ENCODE measurements around the gene RHEBL1.

Gene RHEBL1

DNA sequence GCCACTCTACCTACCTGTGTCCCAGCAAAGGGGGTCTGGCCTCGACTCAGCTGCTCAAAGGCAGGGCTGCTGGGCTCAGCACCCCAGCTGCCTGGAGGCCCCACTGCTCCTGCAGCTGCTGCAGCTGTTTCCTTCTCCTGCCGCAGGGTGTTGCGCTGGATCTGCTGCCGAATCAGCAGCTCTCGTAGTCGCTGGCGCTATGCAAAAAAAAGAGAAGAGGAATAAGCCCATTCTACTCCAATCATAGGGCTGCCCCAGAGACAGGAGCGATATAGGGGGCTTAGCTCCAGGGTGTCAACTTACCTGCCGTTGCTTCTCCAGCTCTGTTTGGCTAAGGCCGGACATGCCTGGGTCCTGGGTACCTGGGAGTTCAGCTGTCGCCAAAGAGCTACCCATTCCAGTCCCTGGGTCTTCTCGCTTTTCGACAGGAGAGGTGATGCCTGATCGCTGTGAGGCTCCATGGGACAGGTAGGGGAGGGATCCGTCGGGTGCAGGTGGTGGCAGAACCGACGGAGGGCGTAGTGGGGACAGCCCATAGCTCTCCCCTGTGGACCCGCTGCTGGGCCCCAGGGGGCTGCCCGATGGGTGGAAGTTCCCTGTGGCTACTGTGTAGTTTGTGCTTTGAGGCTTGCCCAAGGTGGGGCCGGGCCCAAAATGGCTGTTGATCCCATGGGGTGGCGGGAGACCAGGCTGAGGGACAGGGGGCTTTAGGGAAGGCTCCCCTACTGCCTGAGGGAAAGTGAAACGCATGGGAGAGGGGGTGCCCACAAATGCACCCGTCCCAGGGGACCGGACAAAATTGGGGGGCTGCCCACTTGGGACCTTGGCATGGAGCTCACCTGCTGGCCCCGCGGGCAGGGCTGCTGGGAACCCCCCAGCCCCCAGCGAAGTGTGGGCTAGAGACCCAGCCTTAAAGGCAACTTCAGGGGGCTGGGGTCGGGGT is 30.1 kb downstream of the RHEBL1 start:
- in situ Hi-C loops (cut with MboI; ENCODE audit: low sequenced_read_pairs), result no loop called here

GRCh38 chr12:49038291-49038955 is 31.4 kb downstream of the RHEBL1 start:
- in situ Hi-C loops (cut with MboI; ENCODE audit: low sequenced_read_pairs), result no loop called here

GRCh38 chr12:49037947-49038237 is 31.9 kb downstream of the RHEBL1 start:
- in situ Hi-C loops (cut with MboI; ENCODE audit: low sequenced_read_pairs), result no loop called here

- in situ Hi-C loops (cut with MboI; ENCODE audit: low sequenced_read_pairs), result no loop called here
These were observed 32.5 kb downstream of the RHEBL1 start for GRCh38 chr12:49037111-49037946.

GRCh38 chr12:49036029-49036428 is 33.8 kb downstream of the RHEBL1 start:
- in situ Hi-C loops (cut with MboI; ENCODE audit: low sequenced_read_pairs), result no loop called here

DNA sequence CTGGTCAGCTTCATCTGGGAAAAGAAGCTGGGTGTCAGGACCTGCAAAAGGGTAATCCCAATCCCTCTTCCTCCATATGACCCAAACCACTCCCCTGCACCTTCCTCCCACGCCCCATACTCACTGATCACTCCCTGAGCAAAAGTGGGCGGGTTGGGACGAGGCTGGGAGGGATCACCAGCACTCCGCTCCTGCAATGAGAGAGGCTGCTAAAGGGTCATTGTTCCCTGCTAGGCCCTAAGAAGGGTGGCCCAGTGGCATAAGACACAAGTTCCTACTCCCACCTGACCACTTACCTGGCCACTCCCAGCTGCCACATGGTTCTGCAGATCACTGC is 35.5 kb downstream of the RHEBL1 start:
- in situ Hi-C loops (cut with MboI; ENCODE audit: low sequenced_read_pairs), result no loop called here

GRCh38 chr12:49033611-49034285 is 36.0 kb downstream of the RHEBL1 start:
- in situ Hi-C loops (cut with MboI; ENCODE audit: low sequenced_read_pairs), result no loop called here

- in situ Hi-C loops (cut with MboI; ENCODE audit: low sequenced_read_pairs), result no loop called here
These were observed 36.9 kb downstream of the RHEBL1 start for GRCh38 chr12:49032679-49033447.

- in situ Hi-C loops (cut with MboI; ENCODE audit: low sequenced_read_pairs), result no loop called here
These were observed 37.5 kb downstream of the RHEBL1 start for GRCh38 chr12:49032276-49032675.

- in situ Hi-C loops (cut with MboI; ENCODE audit: low sequenced_read_pairs), result no loop called here
These were observed 38.1 kb downstream of the RHEBL1 start for GRCh38 chr12:49031573-49032161.

DNA sequence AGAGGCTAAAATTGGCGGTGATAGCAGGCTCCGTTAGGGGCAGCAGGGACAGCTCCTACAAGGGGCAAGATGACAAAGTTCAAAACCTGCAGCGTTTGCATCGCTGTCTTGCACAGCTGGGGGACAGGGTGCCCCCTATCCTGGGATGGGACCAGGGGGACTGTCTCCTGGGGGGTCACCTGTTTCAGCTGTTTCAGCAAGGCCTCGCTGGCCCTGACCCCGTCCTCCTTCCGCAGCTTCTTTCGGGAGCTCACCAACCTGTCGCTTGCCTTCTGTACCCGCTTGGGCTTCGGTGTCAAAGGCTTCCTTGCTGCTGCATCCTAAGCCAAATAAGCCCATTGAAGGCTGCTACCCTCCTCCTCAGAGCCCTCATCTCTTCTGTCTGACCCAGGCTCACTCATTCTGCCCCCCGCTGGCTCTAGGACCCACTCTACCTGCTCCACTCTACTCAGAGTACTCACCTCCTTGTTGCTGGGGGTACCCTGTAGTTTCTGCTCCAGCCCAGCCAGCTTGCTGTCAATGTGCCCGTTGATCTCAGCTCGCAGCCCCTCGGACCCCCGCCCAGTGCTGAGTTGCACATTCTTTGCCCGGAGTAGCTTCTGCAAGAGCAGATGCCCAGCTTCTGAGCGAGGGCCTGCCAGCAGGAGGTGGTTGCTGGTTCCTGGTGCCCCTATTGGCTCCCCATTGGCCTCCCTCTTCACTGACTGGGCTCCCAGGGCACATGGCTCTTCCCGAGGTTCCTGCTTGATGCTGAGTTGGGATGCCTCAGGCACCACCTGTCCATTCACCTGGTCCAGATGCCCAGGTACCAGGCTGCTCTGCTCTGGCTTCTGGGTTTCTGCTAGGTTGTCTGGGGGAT is 38.8 kb downstream of the RHEBL1 start:
- in situ Hi-C loops (cut with MboI; ENCODE audit: low sequenced_read_pairs), result no loop called here

DNA sequence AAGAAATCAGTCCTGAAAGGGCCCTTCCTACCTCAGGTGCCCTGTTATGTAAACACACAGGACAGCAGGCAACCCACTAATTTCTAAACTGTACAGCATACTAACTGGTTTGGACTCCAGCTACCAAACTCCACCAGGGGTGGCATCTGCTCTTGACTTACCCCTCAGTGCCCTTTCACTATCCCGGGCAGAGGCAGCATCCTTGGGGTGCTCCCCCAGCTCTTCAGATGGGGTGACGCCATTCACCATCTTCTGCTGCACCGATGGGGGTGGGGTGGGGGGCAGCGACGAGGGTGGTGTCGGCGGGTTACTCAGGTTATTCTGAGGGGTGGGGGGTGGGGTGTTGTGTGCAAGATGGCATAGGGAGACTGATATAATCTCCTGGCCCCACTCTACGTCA is 39.7 kb downstream of the RHEBL1 start:
- in situ Hi-C loops (cut with MboI; ENCODE audit: low sequenced_read_pairs), result no loop called here

- in situ Hi-C loops (cut with MboI; ENCODE audit: low sequenced_read_pairs), result no loop called here
These were observed 41.0 kb downstream of the RHEBL1 start for GRCh38 chr12:49028666-49029275.

DNA sequence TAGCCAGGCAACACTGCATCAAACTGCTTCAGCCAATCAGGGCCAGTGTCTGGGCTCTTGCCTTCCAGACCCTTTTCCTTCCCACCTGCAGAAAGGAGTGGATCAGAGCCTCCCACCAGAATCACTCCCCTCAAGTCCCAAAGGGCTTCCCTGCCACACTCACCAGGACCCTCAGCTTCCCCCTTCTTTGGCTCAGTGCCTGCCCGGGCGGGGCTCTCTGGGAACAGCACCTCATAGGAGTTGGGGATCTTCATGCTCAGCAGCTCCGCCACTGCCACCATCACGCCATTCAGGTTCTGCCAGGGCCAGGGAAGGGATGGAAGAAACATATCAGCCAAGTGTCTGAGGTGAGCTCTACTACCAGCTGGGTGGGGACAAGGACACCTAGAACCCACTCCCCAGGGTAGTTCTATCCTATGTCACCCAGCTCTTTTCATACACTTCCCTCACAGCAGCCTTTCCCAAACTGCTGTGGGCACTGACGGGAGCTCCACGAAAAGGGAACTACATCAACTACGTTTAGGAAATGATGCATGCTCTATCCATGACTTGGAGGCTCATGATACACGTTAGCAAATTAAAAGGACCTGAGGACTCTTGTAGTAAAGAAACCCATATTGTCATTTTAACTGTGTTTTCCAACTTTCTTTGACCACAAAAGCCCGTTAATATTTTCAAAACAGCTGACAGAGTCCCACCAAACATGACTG is 41.8 kb downstream of the RHEBL1 start:
- in situ Hi-C loops (cut with MboI; ENCODE audit: low sequenced_read_pairs), result no loop called here

DNA sequence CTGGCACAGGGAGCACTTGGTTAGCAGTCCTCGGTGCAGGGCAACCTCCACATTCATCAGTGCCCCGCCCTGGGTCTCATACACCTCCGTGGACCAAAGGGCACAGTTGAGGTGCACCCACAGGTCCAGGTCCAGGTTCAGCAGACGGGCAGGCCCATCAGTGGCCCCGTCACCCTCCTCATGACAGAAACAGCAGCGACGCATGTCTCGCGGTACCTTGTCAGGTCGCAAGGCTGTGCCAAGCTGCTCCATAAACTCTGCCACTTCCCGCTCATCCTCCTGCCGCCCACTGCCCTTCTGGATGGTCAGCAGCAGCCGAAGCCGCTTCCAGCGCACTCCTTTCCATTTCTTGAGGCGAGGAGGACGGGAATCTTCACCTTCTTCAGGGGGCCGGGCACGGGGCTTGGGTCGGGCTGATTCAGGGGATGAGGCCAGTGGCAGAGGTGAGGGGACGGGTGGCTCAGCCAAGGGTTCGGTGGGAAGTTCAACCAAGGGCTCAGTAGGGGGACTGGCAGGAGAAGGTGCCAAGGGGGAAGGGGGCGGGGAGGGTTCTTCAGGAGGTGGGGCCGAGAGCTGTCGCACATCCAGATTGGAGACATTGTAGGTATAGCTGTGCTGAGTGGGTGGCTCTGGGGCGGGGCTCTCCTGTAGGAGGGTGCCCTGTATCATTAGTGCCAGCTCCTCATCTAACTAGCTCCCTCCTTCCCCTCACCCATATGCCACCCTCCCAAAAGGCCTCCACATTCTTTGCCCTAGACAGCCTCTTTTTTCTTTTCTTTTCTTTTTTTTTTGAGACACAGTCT is 42.9 kb downstream of the RHEBL1 start:
- in situ Hi-C loops (cut with MboI; ENCODE audit: low sequenced_read_pairs), result no loop called here

DNA sequence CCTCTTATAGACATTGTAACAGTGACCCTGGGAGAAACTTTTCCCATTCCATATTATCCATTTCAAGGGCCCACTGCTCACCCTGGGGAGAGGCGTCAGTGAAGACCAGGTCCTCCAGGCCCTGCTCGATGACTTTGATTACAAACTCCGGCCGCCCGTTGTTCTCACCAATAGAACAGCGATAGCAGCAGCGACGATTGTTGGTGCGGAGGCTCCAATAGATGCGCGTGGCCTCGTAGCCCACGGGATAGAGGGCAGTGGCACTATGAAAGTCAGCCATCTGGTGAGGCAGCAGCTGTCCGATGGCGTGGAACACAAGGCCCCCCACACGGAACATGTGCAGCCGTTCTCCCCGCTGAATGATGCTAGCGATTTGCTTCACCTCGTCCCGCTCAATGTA is 43.7 kb downstream of the RHEBL1 start:
- in situ Hi-C loops (cut with MboI; ENCODE audit: low sequenced_read_pairs), result no loop called here

DNA sequence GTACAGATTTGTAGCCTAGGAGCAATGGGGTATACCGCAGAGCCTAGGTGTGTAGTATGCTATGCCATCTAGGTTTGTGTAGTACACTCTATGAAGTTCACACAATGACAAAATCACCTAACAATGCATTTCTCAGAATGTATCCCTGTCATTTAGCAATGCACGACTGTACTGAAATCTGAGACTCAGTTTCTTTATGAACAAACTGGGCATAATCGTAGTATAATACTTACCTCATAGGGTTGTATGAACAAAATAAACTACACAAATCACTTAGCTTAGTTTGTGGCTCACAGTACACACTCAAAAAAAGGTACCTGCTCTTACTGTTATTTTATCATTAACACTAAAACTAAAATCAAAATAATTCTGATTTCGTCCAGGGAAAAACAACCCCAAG is 44.3 kb downstream of the RHEBL1 start:
- in situ Hi-C loops (cut with MboI; ENCODE audit: low sequenced_read_pairs), result no loop called here
